Ishikawa (cell line): ENCODE data around the gene HOXB8.

Experiments
- CEBPB ChIP-seq: IDR thresholded peaks from 2 replicates; pipeline ENCODE4 v1.6.1; 2012
- CREB1 ChIP-seq: IDR thresholded peaks from 2 replicates; pipeline ENCODE4 v1.6.1; 2012; ENCODE audit warnings: low read depth
- EGR1 ChIP-seq: IDR thresholded peaks from 2 replicates; pipeline ENCODE4 v1.6.1; 2012
- EP300 ChIP-seq: IDR thresholded peaks from 2 replicates; pipeline ENCODE4 v1.6.1; 2012; ENCODE audit warnings: borderline replicate concordance
- FOXM1 ChIP-seq: IDR thresholded peaks from 2 replicates; pipeline ENCODE4 v1.6.1; 2012; ENCODE audit warnings: low read depth, borderline replicate concordance
- MAX ChIP-seq: IDR thresholded peaks from 2 replicates; pipeline ENCODE4 v1.6.1; 2012
- NFIC ChIP-seq: IDR thresholded peaks from 2 replicates; pipeline ENCODE4 v1.6.1; 2012
- RAD21 ChIP-seq: IDR thresholded peaks from 2 replicates; pipeline ENCODE4 v1.6.1; 2012; ENCODE audit warnings: low read depth
- REST ChIP-seq: IDR thresholded peaks from 2 replicates; pipeline ENCODE4 v1.6.1; 2012; ENCODE audit warnings: low read depth, mild to moderate bottlenecking
- TAF1 ChIP-seq: IDR thresholded peaks from 2 replicates; pipeline ENCODE4 v1.6.1; 2012; ENCODE audit warnings: low read depth, mild to moderate bottlenecking
- TCF12 ChIP-seq: IDR thresholded peaks from 2 replicates; pipeline ENCODE4 v1.6.1; 2012; ENCODE audit warnings: low read depth
- TEAD4 ChIP-seq: IDR thresholded peaks from 2 replicates; pipeline ENCODE4 v1.6.1; 2012
- USF1 ChIP-seq: IDR thresholded peaks from 2 replicates; pipeline ENCODE4 v1.6.1; 2012
- YY1 ChIP-seq: IDR thresholded peaks from 2 replicates; pipeline ENCODE4 v1.6.1; 2012; ENCODE audit warnings: low read depth
- ZBTB7A ChIP-seq: IDR thresholded peaks from 2 replicates; pipeline ENCODE4 v1.6.1; 2012; ENCODE audit warnings: low read depth

The HOXB8 gene

DNA sequence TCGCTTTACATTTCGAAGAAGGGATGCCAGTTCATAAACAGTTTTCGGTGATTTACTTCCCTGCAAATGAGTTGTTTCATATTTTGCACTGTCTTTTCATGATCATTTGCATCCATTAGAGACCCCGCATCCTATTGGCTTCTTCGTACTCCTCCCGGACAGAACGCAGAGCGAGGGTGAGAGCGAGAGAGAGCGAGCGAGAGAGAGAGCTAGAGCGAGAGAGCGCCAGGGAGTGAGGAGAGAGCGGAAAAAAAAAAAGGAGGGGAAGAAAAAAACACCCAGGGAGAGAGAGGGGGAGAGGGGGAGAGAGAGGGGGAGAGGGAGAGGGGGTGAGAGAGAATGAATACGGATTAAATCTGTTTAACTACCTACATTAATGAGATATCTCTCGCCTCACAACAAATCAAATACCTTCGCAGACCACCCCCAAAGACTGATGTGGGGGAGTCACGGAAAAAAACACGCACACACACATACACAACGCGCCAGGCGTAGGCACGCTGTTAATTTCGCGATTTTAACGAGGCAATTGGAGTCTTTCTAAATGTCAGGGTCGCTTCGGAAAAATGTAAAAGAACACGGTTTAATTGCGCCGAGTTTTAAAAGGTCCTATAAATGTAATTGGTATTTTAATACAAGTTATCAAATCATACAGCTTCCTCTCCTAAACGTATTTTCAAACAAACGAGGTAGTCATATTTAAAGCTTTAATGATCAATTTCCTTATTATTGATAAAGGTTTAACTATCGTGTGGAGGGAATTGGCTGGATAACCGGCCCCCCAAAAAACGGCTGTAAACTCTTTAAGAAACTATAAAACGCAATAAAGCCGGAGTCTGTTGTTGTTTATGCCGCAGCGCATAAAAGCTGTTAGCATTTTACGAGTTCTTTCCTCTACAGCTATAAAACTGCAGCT is at the start of gene HOXB8:
HOXB8 (minus strand) TSS at position 246 of the 916 bp plus-strand sequence. CDS start 588 bp downstream, outside the sequence.
- TF ChIP-seq CEBPB: no peak
- no peak for TF ChIP-seq YY1
- no peak for TF ChIP-seq CREB1
- TF ChIP-seq REST: no peak
- TF ChIP-seq USF1: no peak
- no peak for TF ChIP-seq EP300
- no peak for TF ChIP-seq EGR1
- TF ChIP-seq TCF12: no peak
- TF ChIP-seq TEAD4: no peak
- TF ChIP-seq FOXM1: no peak
- TF ChIP-seq TAF1: no peak
- TF ChIP-seq ZBTB7A: no peak
- no peak for TF ChIP-seq RAD21
- TF ChIP-seq NFIC: no peak
- no peak for TF ChIP-seq MAX

DNA sequence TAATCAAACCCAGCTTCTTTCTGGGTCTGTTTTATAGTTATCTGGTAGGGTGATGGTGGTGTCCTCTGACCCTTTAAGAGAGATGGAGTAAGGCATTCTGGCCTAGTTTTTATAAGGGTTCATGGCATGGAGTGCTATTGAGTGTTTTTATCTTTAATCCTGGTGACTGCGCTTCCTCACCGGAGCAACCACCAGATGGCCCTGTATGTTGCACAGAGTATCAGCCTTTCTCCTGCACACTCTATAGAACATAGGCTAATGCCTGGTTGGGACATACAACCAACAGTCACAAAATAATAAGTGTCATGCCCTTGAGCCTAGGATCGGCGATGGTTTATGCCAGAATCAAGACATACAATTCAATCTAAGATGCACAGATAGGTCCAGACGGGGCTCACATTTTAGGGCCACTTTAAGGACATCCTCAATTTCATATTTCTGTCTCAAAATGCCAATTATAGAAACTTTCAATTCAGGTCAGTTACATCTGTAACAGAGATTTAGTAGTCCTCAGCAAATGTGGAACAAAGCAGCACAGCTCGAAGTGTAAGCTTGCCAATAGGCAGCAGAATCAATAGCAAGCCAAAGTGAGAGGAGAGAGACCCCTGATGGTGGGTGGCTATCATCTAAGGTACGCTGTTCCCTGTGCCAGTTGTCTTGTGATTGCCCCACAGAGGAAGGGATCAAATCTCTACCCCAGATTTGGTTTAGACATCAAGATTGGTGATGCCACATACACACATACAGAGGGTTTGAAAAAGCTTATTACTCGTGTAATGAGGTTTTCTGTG is 48.2 kb upstream of the HOXB8 start:
- TF ChIP-seq TCF12 (no peak), CREB1 (no peak), MAX (no peak), FOXM1 (no peak), CEBPB (no peak), NFIC (no peak), EGR1 (no peak), USF1 (no peak), TAF1 (no peak)

GRCh38 chr17:48655913-48656312 is 40.8 kb upstream of the HOXB8 start:
- TF ChIP-seq TCF12 (no peak), USF1 (no peak), TAF1 (no peak), MAX (no peak)

DNA sequence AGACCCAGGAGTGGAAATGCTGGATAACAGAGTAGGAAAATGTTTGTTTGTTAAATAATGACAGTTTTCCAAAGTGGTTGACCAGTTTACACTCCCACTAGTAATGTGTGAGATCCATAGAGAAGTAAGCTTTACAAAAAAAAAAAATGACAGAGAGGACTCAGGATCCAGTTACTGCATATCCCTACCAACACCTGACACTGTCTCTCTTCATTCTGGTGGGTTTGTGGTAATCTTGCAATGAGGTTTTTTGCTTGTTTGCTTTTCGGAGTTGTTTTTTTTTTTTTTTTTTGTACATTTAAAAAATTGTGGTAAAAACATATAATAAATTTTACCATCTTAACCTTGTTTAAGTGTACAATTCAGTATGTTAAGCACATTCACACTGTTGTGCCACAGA is 34.6 kb upstream of the HOXB8 start:
- TF ChIP-seq TEAD4 (no peak), USF1 (no peak), CEBPB (no peak), MAX (no peak), FOXM1 (no peak), REST (no peak), TAF1 (no peak), RAD21 (no peak), CREB1 (no peak), ZBTB7A (no peak), NFIC (no peak), YY1 (no peak), EP300 (no peak), TCF12 (no peak), EGR1 (no peak)
